Central memory CD8-positive, alpha-beta T cell (primary cell): Measurements from ENCODE around the gene CUL3.
"Not testable (repeated sequence)": the region's sequence is repeated elsewhere in the genome, so short reads cannot be mapped to it uniquely, and the experiment has no call there.

Experiments
- ATAC-seq: fragments of 150-1000 bp; cut with Tn5 transposase; replicated peaks from 2 replicates; pipeline ENCODE4 v1.10.0; 2022; ENCODE audit warnings: mild to moderate bottlenecking, moderate FRiP score, moderate number of reproducible peaks; ENCODE audit not compliant: poor library complexity, severe bottlenecking; ENCODE audit errors: extremely low read depth
- DNase-seq, 2 donors: peaks; one replicate each; pipeline ENCODE4 v3.0.0; 2021; ENCODE audit warnings: low spot score in 2 of 2
- H3K27ac Mint-ChIP-seq: one replicate; pipeline ENCODE4 v1.8.0; 2022; ENCODE audit warnings: low read depth, mild to moderate bottlenecking, moderate library complexity, mixed read lengths
- H3K27me3 Mint-ChIP-seq: one replicate; pipeline ENCODE4 v1.8.0; 2022; ENCODE audit warnings: mixed read lengths
- H3K36me3 Mint-ChIP-seq: one replicate; pipeline ENCODE4 v1.8.0; 2022; ENCODE audit warnings: mild to moderate bottlenecking, moderate library complexity, mixed read lengths; ENCODE audit not compliant: insufficient read depth
- H3K4me1 Mint-ChIP-seq: one replicate; pipeline ENCODE4 v1.8.0; 2022; ENCODE audit warnings: mixed read lengths
- H3K4me3 Mint-ChIP-seq: one replicate; pipeline ENCODE4 v1.8.0; 2022; ENCODE audit warnings: mild to moderate bottlenecking, moderate library complexity, mixed read lengths
- H3K9me3 Mint-ChIP-seq: one replicate; pipeline ENCODE4 v1.8.0; 2022; ENCODE audit warnings: mixed read lengths

The CUL3 gene

DNA sequence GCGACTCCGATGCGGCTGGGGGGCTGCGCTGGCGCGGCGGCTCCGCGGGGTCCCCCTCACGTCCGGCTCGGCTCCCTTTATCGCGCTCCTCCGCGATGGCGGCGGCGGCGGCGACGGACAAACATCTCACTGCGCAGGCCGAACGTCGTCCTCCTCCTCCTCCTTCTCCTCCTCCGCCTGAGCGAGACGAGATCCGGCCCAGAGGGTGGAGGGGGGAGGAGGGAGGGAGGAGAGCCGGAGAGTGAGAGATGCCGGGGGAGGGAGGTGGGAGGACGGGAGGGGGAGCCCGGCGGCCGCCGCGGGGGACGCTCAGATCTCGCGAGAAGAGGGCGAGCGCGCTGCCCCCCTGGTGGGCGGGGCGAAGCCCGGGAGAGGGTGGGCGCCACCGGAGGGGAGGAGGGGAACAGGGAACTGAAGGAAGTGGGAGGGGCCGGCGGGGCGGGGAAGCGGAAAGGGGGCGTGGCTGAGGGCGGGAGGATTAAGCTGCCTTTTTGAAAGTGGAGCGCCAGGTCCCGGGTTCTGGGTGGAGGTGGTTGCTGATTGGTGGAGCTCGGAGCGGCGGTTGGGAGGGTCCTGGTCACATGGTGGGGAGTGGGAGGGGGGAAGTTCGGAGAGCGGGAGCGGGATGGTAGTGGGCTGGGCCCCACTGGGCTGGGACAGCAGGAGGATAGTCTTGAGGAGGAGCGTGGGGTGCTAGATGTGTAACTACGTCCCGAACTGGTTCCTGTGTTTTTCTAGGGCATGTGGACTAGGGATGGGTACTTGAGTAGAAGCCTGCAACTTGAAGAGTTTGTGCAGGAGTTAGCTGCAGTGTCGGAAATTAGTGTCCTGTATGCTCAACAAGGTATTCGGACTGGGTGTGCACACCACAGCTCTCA lies at the start of gene CUL3:
CUL3 (minus strand) TSS at position 153 of the 878 bp plus-strand sequence. CDS start 354 bp downstream, outside the sequence.
- Mint-ChIP-seq H3K4me1 (peaks cover 39% of the 10 kb centered on the region), H3K27me3 (no peaks in the 10 kb centered on the region), H3K9me3 (no peaks in the 10 kb centered on the region), H3K36me3 (peaks cover 16% of the 10 kb centered on the region), H3K27ac (peak within 1 kb of the TSS; percentile 94), H3K4me3 (peak within 1 kb of the TSS; percentile 97)
- ATAC-seq (peak; percentile 86), DNase-seq (peak; percentile 98 to 99)

DNA sequence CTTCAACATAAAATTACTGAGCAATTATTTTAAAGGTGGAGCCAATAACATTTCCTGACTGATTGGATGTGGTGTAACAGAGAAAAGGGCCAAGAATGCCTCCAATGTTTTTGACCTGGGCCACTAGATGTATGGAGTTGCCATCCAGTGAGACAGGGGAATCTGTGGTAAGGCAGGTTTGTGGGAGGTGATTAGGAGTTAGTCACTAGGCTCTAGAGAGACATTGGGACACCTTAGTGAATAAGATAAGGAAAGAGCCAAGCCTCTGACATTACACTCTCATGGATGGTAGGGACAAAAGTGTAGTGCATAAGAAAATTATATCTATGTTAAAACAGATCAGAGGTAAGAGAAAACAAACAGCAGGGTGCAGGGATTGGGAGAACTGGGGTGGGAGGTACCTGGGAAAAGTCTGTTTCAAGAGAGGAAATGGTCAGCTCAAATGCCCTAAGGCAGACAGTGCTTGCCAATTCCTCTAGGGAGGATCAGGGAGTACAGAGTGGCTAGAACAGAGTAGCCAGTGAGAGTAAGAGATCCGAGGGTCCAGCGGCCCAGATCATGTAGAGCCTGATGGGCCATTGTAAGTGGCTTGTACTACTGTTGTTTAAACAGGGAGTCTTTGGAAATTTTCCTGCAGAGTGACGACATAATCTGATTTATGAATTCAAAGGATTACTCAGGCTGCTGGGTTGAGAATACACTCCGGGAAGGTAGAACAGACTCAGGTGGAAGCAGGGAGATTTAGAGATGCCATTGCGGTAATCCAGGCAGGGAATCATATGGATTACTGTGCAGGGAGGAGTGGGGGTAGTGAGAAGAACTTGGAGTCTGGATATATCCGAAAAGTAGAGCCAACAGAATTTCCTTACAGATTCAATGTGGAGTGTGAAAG lies 45.7 kb upstream of the CUL3 start:
- no peaks in the 10 kb centered on the region for H3K9me3 Mint-ChIP-seq
- H3K4me1 Mint-ChIP-seq: no peaks in the 10 kb centered on the region
- no peak for ATAC-seq
- no peaks in the 10 kb centered on the region for H3K36me3 Mint-ChIP-seq
- no peak overlapping the region for H3K4me3 Mint-ChIP-seq
- DNase-seq: no peak
- no peak overlapping the region for H3K27ac Mint-ChIP-seq
- no peaks in the 10 kb centered on the region for H3K27me3 Mint-ChIP-seq

DNA sequence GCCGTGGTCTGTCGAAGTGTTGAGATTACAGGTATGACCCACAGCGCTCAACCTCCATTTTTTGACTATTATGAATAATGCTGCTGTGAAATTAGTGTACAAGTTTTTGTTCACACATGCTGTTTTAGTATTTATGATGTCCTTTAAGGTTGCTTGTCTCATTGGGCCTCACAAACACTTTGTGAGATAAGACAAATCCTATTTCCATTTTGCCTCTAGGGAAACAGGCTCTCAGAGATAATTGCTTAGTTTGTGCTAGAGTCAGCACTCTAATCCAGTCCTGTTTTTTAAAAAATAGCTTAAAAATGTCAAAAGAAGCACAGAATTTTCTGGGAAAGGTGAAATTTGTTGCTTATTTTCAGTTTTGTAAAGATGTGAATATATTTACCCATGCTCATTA lies 43.3 kb upstream of the CUL3 start:
- no peak for ATAC-seq
- Mint-ChIP-seq H3K27ac (no peak overlapping the region), H3K36me3 (no peaks in the 10 kb centered on the region), H3K27me3 (no peaks in the 10 kb centered on the region), H3K4me1 (no peaks in the 10 kb centered on the region), H3K9me3 (no peaks in the 10 kb centered on the region), H3K4me3 (no peak overlapping the region)
- no peak for DNase-seq

DNA sequence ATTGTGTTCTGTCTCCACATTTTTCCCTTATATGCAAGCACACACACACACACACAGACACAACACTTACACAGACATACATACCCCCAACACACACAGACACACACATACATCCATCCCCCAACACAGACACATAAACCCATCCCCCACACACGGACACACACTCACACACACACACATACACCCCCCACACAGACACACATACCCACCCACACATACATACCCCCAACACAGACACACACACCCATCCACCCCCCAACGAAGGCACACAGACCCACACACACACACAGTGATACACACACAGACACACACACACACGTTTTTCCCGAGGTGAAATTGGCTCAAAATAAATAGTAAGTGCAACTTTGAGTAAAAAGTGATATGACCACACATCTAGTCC lies 41.6 kb upstream of the CUL3 start:
- Mint-ChIP-seq H3K27me3 (no peaks in the 10 kb centered on the region), H3K27ac (no peak overlapping the region), H3K4me3 (no peak overlapping the region)

DNA sequence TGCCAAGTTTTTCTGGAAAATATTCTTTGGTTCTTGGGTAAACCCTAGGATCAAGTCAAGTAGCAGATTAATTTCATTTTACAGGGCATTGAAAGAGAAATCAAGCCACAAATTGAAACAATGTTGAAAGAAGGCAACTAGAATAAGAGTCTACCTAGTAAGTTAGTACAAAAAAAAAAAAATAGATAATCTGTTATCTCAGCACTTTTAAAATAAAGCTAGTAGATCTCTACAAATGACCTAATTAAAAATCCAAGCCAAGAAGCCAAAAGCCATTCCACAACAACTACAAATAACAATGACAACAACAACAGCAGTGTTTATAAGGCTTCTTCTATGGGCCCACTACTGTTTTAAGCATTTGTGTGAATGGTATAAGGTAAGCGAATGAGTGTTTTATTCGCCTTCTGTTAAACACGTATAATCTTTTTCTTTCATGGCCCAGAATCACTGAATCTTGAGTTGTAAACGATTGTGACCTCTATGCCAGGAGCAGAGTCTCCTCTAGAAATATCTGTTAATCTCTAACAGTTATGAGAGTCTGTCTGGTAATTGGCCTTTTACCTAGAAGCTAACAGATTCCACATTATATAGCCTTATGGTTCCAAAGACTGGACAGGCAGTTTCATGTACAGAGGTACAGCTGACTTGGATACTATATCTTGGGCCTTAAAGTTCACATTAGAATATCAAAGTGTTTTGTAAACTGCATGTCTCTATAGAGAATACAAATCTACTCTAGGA lies 28.6 kb upstream of the CUL3 start:
- H3K9me3 Mint-ChIP-seq: no peaks in the 10 kb centered on the region

More for the DNA sequence above, 41.6 kb upstream of the CUL3 start:
- Mint-ChIP-seq H3K36me3 (no peaks in the 10 kb centered on the region), H3K4me1 (no peaks in the 10 kb centered on the region), H3K9me3 (no peaks in the 10 kb centered on the region)
- DNase-seq (no peak), ATAC-seq (no peak)

DNA sequence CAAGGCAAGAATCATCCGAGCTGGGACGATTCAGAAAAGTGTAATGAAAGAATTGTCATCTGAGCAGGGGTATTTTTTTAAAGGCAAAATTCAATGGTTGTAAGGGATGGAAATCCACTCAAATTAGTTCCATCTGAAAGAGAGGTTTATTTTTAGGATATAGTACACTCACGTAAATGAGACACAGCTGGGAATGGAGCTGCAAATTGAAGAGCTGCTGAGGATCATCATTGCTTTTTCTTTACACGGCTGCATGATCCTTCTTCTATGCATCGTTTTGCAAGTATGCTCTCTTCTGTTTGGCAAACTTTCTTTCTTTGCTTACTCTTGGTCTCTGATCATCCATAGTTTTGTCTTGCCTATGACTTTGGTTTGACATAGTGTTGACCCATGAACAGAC lies 27.4 kb upstream of the CUL3 start:
- Mint-ChIP-seq H3K36me3 (no peaks in the 10 kb centered on the region), H3K4me3 (no peak overlapping the region), H3K27me3 (peaks cover 37% of the 10 kb centered on the region), H3K9me3 (no peaks in the 10 kb centered on the region), H3K27ac (no peak overlapping the region), H3K4me1 (no peaks in the 10 kb centered on the region)
- DNase-seq (no peak), ATAC-seq (no peak)

More for the DNA sequence above, 28.6 kb upstream of the CUL3 start:
- Mint-ChIP-seq H3K36me3 (no peaks in the 10 kb centered on the region), H3K4me3 (no peak overlapping the region), H3K4me1 (no peaks in the 10 kb centered on the region), H3K27me3 (peaks cover 26% of the 10 kb centered on the region), H3K27ac (no peak overlapping the region)
- DNase-seq (no peak), ATAC-seq (no peak)

DNA sequence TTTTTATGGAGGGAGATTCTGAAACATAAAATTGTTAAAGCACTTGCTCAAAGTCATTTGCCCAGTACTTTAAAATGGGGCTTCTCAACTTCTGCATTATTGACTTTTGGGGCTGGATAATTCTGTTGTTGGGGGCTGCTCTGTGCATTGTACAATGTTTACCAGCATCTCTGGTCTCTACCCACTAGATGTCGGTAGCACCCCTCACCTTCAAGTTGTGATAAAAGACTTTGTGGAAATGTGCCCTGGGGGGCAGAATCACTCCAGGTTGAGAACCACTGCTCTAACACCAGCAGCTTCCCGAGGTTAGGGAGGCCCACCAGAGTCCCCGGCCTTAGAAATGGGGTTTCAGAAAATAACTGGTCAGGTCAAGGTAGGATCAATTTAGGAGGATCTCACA lies 26.8 kb upstream of the CUL3 start:
- ATAC-seq (no peak), DNase-seq (no peak)
- Mint-ChIP-seq H3K27me3 (peaks cover 40% of the 10 kb centered on the region), H3K9me3 (no peaks in the 10 kb centered on the region), H3K4me3 (no peak overlapping the region), H3K36me3 (no peaks in the 10 kb centered on the region), H3K27ac (no peak overlapping the region), H3K4me1 (no peaks in the 10 kb centered on the region)

DNA sequence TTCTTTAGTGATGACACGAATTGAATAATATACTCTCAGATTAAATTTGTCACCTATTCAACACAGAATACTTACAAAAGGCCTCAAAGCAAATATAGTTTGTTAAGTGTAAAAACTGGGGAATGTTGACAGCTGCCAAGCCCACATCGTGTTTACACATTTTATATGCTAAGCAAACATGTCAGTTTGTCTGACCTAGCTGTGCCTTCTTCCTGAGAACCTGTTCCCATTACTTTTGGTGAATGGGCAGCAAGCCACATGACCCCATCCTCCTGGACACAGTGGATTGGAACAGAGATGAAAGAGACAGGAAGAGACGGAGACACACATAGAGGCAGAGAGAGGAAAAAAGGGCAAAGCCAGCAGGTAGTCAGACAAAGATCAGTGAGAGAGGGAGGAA lies 22.9 kb upstream of the CUL3 start:
- H3K36me3 Mint-ChIP-seq: no peaks in the 10 kb centered on the region
- H3K4me1 Mint-ChIP-seq: no peaks in the 10 kb centered on the region
- no peaks in the 10 kb centered on the region for H3K9me3 Mint-ChIP-seq
- peaks cover 32% of the 10 kb centered on the region for H3K27me3 Mint-ChIP-seq
- ATAC-seq: no peak
- H3K4me3 Mint-ChIP-seq: no peak overlapping the region
- DNase-seq: no peak
- H3K27ac Mint-ChIP-seq: no peak overlapping the region

DNA sequence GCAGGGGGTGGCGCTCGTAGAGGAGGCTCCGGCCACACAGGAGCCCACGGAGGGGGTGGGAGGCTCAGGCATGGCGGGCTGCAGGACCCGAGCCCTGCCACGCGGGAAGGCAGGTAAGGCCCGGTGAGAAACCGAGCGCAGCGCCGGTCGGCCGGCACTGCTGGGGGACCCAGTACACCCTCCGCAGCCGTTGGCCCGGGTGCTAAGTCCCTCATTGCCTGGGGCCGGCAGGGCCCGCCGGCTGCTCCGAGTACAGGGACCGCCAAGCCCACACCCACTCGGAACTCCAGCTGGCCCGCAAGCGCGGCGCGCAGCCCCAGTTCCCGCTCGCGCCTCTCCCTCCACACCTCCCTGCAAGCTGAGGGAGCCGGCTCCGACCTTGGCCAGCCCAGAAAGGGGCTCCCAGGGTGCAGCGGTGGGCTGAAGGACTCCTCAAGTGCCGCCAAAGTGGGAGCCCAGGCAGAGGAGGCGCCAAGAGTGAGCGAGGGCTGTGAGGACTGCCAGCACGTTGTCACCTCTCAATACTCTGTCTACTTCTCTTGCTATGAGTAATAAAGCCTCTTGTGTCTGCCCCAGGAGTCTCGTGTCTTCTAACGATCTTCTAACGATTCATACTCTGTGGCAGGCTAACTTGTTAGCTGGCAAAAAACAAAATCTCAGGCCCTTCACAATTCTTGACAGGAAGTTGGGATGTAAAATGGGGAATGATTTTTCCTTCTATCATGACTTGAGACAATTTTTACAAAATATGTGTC lies 18.8 kb upstream of the CUL3 start:
- not testable (repeated sequence) for DNase-seq, H3K4me3 Mint-ChIP-seq, ATAC-seq, H3K36me3 Mint-ChIP-seq, H3K9me3 Mint-ChIP-seq, H3K27ac Mint-ChIP-seq, H3K4me1 Mint-ChIP-seq
- peaks cover 46% of the 10 kb centered on the region for H3K27me3 Mint-ChIP-seq

DNA sequence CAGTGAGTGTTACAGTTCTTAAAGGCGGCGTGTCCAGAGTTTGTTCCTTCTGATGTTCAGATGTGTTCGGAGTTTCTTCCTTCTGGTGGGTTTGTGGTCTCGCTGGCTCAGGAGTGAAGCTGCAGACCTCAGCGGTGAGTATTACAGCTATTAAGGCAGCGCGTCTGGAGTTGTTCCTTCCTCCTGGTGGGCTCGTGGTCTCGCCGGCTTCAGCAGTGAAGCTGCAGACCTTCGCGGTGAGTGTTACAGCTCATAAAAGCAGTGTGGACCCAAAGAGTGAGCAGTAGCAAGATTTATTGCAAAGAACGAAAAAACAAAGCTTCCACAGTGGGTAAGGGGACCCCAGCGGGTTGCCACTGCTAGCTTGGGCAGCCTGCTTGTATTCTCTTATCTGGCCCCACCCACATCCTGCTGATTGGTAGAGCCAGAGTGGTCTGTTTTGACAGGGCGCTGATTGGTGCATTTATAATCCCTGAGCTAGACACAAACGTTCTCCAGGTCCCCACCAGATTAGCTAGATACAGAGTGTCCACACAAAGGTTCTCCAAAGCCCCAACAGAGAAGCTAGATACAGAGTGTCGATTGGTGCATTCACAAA lies 17.7 kb upstream of the CUL3 start:
- not testable (repeated sequence) for H3K4me1 Mint-ChIP-seq

DNA sequence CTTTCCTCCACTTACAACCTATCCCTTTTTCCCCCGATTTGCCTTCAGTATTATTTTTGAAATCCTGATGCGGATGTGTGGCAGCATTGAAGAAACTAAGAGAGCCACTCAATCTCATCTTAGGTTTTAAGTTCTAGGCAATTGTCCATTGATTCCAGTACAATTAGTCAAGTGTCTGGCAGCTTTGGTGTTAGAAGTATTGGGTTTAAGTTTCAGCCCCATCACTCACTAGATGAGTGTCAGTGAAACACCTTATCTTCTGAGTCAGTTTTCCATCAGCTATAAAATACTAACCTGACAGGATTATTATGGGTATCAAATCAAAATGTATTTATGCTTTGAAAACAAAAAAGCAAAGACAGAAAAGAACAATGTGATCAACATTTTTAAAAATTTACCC lies 16.8 kb upstream of the CUL3 start:
- ATAC-seq: no peak
- Mint-ChIP-seq H3K9me3 (no peaks in the 10 kb centered on the region), H3K36me3 (no peaks in the 10 kb centered on the region), H3K27me3 (peaks cover 31% of the 10 kb centered on the region), H3K4me3 (no peak overlapping the region), H3K4me1 (peaks cover 7% of the 10 kb centered on the region), H3K27ac (no peak overlapping the region)
- DNase-seq: no peak

More for the DNA sequence above, 17.7 kb upstream of the CUL3 start:
- H3K36me3 Mint-ChIP-seq, ATAC-seq, H3K9me3 Mint-ChIP-seq, H3K27ac Mint-ChIP-seq, DNase-seq: not testable (repeated sequence)
- peak overlapping the region; percentile 78 for H3K4me3 Mint-ChIP-seq
- H3K27me3 Mint-ChIP-seq: peaks cover 39% of the 10 kb centered on the region
